ENCODE data around the gene SAPCD2. TPM values are rescaled to one million over a fixed set of nuclear protein-coding genes. Genes with fewer than 3 reads are reported as not detected.

SAPCD2 gene
- total and polyA plus RNA-seq, 9 donors: 0.10 to 0.62 (median 0.31) TPM; not detected in 2

DNA sequence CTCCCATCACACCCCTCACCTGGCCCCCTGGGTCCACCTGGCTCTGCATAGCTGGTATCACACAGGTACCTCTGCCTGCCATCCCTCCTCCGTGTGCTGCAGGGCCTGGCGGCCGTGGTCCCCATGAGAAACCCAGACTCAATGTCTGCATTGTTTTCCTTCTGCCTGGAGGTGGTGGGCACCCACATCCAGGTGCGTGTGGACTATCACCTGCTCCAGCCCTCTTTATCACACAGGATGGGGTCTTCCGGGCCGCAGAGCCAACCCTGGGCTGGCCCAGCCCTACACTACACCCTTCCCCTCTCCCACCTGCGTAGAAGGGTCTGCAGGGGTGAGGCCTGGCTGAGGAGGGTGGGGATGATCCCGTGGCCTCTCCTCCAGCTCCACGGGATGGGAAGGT lies 31.4 kb downstream of the SAPCD2 start:
- Histone ChIP-seq H3K27me3 (no peaks in the 10 kb centered on the region), H3K27ac (no peak overlapping the region), H3K4me1 (ENCODE audit: insufficient read depth) (peaks cover 1% of the 10 kb centered on the region), H3K4me3 (no peak overlapping the region), H3K36me3 (no peaks in the 10 kb centered on the region), H3K9me3 (no peaks in the 10 kb centered on the region)
- no peak for TF ChIP-seq EP300 (IDR thresholded peaks at IDR 0.05)
- intact Hi-C loops (cut with DNase I): loop anchor here in 1 of 4 donors (5.0 kb wide), 1 partner anchor 252 kb away; no protein-coding TSS in a partner anchor
- no peak for DNase-seq
- WGBS, 3 donors: 80 to 90% (median 83%) methylated on average over 9 of the region's 9 CpGs

DNA sequence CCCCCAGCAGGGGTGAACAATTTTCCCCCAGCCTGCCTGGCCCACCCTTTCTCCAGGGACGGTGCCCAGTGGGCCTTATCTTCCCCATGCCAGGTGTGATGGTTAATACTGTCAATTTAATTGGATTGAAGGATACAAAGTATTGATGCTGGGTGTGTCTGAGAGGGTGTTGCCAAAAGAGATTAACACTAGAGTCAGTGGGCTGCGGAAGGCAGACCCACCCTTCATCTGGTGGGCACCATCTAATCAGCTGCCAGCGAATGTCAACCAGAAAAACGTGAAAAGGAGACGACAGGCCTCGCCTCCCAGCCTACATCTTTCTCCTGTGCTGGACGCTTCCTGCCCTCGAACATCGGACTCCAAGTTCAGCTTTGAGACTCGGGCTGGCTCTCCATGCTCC lies 32.9 kb downstream of the SAPCD2 start:
- Histone ChIP-seq H3K4me3 (no peak overlapping the region), H3K27me3 (no peaks in the 10 kb centered on the region), H3K9me3 (no peaks in the 10 kb centered on the region), H3K4me1 (ENCODE audit: insufficient read depth) (peaks cover 1% of the 10 kb centered on the region), H3K36me3 (no peaks in the 10 kb centered on the region), H3K27ac (no peak overlapping the region)
- 81 to 84% (median 81%) methylated on average over 10 of the region's 10 CpGs for WGBS, 3 donors
- no peak for TF ChIP-seq EP300 (IDR thresholded peaks at IDR 0.05)
- TF ChIP-seq POLR2A (IDR thresholded peaks at IDR 0.05): no peak
- TF ChIP-seq, protein P1, sequence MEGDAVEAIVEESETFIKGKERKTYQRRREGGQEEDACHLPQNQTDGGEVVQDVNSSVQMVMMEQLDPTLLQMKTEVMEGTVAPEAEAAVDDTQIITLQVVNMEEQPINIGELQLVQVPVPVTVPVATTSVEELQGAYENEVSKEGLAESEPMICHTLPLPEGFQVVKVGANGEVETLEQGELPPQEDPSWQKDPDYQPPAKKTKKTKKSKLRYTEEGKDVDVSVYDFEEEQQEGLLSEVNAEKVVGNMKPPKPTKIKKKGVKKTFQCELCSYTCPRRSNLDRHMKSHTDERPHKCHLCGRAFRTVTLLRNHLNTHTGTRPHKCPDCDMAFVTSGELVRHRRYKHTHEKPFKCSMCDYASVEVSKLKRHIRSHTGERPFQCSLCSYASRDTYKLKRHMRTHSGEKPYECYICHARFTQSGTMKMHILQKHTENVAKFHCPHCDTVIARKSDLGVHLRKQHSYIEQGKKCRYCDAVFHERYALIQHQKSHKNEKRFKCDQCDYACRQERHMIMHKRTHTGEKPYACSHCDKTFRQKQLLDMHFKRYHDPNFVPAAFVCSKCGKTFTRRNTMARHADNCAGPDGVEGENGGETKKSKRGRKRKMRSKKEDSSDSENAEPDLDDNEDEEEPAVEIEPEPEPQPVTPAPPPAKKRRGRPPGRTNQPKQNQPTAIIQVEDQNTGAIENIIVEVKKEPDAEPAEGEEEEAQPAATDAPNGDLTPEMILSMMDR (IDR thresholded peaks at IDR 0.05): no peak
- intact Hi-C loops (cut with DNase I): loop anchor here in 2 of 4 donors (2.0 to 5.0 kb wide), 2 partner anchors 250 to 251 kb away; no protein-coding TSS in a partner anchor
- no peak for DNase-seq

DNA sequence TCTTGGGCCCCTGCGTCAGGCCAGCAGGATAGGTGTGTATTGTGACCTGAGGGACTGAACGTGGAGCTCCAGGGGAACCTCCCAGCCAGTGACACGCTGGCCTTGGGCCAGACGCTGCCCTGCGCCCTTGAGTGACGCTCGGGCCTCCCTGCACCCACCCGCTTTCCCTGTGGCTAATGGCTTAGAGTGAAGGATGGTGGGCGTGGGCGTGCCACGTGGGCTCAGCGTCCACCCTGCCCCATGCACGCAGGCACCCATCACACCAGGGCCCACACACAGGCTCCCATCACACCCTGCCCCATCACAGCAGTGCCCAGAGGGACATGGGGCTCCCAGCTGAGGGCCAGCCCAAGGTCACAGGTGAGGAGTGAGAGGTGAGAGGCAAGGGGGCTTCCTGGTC lies 33.3 kb downstream of the SAPCD2 start:
- TF ChIP-seq EP300 (IDR thresholded peaks at IDR 0.05) (no peak), POLR2A (IDR thresholded peaks at IDR 0.05) (no peak)
- TF ChIP-seq, protein P1 (IDR thresholded peaks at IDR 0.05): no peak
- no peaks in the 10 kb centered on the region for H3K36me3 ChIP-seq
- H3K4me1 ChIP-seq (ENCODE audit: insufficient read depth): peaks cover 1% of the 10 kb centered on the region
- no peak overlapping the region for H3K27ac ChIP-seq
- H3K27me3 ChIP-seq: no peaks in the 10 kb centered on the region
- WGBS, 3 donors: 60 to 62% (median 60%) methylated on average over 13 of the region's 13 CpGs
- no peak for DNase-seq
- no peaks in the 10 kb centered on the region for H3K9me3 ChIP-seq
- H3K4me3 ChIP-seq: no peak overlapping the region
- intact Hi-C loops (cut with DNase I): loop anchor here in 2 of 4 donors (2.0 to 5.0 kb wide), 2 partner anchors 250 kb away; no protein-coding TSS in a partner anchor

DNA sequence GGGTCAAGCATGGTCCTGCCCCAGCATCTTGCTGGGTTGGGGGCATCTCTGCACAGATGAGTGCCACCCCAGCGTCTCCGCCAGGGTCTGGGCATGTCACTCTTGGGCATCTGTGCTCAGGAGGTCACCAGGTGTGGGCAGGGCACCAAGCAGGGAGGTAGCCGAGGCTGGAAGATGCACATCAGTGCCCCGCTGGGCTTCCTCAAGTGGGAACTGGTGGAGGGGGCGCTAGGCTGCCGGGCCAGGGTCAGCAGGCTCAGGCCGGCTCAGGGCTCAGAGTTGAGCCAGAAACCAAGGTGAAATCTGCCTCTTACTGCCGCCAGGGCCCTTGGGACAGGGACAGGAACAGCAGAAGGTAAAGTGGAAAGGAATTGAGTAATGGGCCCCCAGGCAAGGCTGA lies 34.4 kb downstream of the SAPCD2 start:
- no peaks in the 10 kb centered on the region for H3K36me3 ChIP-seq
- DNase-seq: no peak
- TF ChIP-seq, protein P1 (IDR thresholded peaks at IDR 0.05): no peak
- TF ChIP-seq POLR2A (IDR thresholded peaks at IDR 0.05) (no peak), EP300 (IDR thresholded peaks at IDR 0.05) (no peak)
- H3K4me1 ChIP-seq (ENCODE audit: insufficient read depth): peaks cover 1% of the 10 kb centered on the region
- H3K27ac ChIP-seq: no peak overlapping the region
- intact Hi-C loops (cut with DNase I): loop anchor here in 3 of 4 donors (2.0 to 5.0 kb wide), 4 partner anchors 89 to 249 kb away; no protein-coding TSS in a partner anchor
- H3K27me3 ChIP-seq: no peaks in the 10 kb centered on the region
- WGBS, 3 donors: 58 to 74% (median 60%) methylated on average over 8 of the region's 8 CpGs
- no peaks in the 10 kb centered on the region for H3K9me3 ChIP-seq
- no peak overlapping the region for H3K4me3 ChIP-seq

DNA sequence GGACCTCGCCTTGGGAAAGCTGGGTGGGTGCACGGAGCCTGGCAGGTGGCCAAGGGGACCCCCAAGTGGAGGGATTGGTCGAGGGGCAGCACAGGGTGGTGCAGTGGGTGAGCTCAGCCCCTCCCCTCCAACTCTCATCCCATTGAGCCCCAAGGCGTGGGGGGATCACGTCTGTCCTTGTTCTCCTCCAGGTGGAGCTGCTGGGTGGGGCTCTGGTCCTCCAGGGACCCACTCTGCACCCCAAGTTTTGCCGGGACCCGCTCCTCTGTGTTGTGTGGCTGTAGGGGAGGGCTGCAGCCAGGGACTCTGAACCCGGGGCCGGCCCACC lies 34.9 kb downstream of the SAPCD2 start:
- H3K36me3 ChIP-seq: no peaks in the 10 kb centered on the region
- no peak overlapping the region for H3K27ac ChIP-seq
- peaks cover 1% of the 10 kb centered on the region for H3K4me1 ChIP-seq (ENCODE audit: insufficient read depth)
- no peak overlapping the region for H3K4me3 ChIP-seq
- H3K27me3 ChIP-seq: no peaks in the 10 kb centered on the region
- no peaks in the 10 kb centered on the region for H3K9me3 ChIP-seq
- TF ChIP-seq POLR2A (IDR thresholded peaks at IDR 0.05) (no peak), EP300 (IDR thresholded peaks at IDR 0.05) (no peak)
- TF ChIP-seq, protein P1 (IDR thresholded peaks at IDR 0.05): no peak
- no peak for DNase-seq
- WGBS, 3 donors: 10 to 30% (median 14%) methylated on average over 9 of the region's 9 CpGs
- intact Hi-C loops (cut with DNase I): loop anchor here in 3 of 4 donors (2.0 to 5.0 kb wide), 3 partner anchors 89 to 248 kb away; no protein-coding TSS in a partner anchor

Measured in ovary (tissue), 9 donors.